ENCODE measurements around the gene LMO7.
A peak's percentile ranks its signal among the peaks of the same experiment; 100 is the strongest.

LMO7 gene

DNA sequence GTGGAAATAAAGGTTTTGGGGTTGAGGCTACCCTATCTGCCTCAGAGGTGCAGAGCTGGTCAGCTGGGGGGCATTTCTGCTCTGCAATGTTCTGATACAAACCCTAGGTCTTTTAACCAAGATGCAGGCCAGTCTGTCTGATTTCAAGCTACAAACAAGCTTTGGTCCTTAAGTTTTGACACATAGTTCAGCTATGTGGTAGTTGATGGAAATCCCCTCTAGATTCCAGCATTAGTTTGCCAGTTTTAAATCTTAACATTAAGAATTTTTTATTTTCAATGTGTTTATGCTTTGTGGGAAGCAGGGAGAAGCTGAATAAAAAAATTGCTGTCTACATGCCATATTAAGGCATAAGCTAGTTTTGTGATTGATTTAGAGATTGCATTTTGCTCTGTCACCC lies 225.7 kb downstream of the LMO7 start:
- no peak for DNase-seq

DNA sequence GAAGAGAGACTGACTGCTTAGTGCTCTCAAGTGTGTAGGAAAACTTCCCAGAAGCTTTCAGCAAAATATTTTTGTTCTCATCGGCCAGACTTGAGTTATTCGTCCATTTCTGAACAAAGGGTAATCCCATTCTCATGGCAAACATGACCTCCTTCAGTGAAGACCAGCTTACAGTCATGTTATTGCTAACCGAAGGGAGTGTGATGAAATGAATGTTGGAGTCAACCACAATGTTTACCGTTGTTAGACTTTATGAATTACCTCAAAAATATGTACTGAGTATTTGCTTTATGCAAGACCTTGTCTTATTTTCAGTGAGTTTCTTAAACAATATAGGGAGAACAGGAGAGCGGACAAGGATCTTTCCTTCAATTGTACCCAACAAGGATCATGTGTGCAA lies 228.6 kb downstream of the LMO7 start:
- DNase-seq: no peak

DNA sequence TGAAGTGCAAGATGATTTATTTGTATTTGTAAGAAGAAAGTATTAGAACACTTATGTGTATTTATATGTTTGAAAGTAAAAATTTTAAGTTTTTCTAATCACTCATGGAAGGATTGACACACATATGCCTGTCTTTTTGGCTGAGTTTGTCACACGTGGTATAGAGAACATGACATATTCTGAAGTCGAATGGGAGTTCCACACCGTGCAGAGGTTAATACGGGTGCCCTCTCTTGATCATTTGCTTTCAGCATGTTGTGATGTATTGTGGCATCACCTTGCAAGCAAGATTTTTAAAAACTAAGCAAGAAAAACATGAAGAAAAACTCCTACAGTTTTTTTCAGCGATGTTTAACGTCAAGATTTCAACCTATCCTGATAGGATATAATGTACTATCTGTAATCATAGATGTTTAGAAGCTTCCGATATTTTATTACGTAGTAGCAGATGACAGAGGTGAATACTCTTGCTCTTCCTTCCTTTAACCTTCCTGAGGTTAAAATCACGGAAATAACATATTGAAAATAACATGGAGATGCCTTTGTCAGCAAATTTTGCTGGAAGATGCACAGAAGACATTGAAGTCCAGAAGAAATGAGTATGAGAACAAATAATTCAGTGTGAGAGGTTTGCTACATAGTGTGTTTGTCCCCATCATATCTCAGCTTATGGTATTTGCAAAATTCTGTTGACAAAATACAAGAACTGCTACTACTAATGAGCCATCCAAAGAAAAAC lies 231.4 kb downstream of the LMO7 start:
- no peak for DNase-seq

DNA sequence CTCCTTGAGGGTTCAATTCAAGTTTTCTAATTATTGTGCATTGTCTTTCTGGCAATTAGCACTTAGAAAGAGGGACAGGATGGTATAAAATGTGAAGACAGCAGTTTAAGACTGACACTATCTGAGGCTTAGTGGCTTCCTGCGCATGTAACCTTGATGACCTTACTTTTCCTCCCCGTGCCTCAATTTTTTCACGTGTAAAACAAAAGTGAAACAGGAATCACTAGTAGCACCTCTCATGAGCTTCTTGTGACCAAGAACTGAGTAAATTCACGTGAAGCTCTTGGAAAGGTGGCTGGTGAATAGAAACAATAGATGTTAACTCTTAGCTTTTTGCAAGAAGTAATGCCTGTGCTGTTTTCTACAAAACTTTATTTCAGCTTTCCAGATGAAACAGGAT lies 233.9 kb downstream of the LMO7 start:
- DNase-seq: no peak

DNA sequence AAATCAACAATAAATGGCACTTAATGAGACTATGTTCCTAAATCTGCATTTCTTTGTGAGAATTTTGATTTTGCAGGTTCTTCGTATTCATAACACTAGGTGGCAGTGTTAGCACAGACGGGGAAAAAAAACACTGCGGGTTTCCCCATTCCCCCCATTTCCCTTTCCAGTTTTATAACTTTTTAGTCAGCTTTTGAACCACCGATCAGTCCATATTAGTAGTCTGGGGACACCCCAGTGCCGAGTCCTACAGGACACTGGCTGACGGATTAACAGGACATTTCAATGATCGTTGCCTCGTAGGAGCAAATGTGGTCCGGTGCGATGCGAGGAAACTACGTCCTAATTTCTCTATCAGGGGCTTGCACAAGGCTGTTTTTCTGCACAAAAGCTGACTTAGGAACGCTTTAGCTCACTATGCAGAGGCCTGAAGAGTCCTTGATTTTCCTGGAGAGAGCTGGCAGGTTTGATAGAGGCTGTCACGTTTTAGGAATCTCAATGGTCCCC lies 234.3 kb downstream of the LMO7 start:
- peak; percentile 30 to 34 for DNase-seq

DNA sequence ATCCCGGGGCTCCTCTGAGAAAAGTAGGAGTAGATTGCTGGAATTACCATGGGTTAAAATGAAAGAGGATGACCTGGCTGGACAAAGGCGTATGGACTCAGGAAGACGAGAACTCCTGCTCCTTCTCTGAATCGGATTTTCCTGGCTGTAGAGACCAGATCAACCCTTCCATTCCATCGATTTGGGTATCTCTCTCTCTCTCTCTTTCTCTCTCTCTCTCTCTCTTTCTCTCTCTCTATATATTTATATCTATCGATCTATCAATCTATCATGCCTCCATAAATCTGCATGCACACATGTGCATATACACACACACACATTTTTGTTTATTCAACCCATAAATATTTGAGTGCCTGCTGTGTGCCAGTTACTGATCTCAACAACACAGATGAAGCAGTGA lies 234.9 kb downstream of the LMO7 start:
- DNase-seq: peak in 1 of 2 experiments; percentile 15

DNA sequence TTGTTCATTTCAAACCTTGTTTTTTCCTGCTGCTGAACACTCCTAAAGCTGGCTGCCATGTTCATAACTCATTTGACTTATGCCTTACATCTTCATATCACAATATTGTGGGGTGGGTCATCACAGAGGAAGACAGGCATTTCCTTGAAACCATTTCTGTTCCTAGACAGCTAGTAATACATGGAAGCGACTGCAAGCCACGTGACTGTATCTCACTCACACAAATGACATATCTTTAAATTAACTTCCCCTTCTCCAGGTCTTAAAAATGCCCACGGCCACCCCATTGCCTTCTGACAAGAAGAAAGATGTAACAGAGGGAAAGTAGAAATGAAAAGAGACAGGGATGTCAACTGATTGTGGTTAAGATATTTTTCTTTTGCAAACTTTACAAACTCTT lies 236.8 kb downstream of the LMO7 start:
- no peak for DNase-seq

DNA sequence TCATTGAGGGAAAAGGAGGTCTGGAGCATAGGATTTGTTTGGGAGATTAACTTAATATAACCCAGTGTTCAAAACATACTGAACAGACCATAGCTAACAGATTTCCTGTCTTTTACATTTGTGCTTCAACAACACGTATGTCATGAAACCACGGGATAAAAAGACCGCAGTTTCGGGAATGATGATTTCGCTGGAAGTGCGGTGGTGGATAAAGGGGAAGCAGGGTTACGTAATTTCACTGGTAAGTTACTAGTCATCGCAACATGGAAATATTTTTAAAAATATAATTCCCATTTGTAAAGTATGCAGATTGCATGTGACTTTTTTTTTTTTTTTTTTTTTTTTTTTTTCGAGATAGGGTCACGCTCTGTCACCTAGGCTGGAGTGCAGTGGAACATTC lies 237.4 kb downstream of the LMO7 start:
- DNase-seq: no peak

DNA sequence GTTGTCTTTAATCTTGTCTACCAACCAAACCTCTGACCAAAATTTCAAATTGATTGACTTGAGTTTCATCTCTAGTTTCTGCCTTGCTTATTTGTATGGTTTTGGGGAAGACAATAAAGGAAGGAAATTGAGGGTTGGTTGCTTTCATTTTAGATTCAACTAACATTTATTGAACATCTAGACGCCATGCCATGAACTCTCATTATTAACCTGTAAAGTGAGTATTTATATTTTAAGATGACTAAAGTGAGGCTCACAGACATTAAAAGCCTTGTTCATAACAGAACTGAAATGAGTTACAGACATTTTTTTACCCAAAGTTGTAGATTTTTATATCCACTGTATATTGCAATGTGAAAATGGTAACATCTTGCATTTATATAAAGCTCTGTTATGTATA lies 239.3 kb downstream of the LMO7 start:
- DNase-seq: no peak

DNA sequence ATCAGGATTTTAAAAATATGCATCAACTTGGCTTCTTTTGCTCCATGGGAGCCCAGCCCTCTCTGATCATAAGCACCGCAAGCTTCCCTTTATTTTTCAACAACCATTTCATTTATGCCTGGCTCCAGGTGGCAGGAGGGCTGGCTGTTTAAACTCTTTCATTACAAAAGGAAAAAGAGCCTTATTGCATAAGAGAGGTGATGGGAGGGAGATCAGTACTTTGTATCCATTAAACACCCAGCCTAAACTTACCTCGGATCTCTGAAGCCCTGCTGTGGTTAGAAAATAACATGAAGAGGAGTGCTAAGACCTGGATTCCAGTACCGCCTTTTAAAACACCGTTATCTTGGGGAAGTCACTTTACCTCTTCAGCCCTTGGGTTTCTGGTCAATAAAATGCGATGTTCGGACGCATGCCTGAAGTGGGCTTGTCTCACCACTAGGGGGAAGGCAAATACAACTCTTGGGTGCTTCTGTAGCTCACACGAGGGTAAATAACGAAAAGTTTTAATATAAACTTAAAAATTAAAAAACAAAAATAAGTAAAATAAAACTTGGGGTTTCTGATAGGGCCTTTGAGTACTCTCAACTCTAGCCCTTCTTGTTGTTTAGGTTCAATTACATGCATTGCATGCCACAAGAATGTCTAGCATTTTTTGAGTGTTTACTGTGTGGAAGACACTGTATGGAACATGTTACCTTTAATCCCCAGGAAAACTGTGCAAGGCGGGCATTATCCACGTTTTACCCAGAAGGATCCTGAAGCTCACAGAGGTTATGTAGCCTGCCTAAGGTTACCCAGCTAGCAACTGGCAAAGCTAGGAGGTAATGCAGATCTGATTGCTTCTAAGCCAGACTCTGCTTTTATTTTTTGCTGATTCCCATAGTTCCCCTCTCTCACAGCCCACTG lies 240.3 kb downstream of the LMO7 start:
- DNase-seq: peak; percentile 37 to 75

DNA sequence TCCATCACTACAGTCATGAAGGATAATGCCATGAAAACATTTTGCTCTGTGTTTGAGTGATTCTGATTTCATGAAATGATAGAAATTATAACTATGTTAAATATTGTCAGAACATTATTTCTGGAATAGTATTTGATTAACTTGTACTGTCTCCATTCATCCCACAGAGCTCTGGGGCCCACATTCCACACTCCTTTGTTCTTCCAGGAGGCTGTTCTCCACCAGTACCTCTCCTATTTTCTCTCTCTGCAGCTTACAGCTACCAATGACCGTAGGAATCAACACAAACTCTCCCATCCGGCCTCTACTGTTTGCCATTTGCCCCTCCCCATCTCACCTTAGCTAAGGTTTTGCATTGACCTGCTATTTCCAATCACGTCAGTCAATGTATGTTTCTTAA lies 240.9 kb downstream of the LMO7 start:
- DNase-seq: no peak

DNA sequence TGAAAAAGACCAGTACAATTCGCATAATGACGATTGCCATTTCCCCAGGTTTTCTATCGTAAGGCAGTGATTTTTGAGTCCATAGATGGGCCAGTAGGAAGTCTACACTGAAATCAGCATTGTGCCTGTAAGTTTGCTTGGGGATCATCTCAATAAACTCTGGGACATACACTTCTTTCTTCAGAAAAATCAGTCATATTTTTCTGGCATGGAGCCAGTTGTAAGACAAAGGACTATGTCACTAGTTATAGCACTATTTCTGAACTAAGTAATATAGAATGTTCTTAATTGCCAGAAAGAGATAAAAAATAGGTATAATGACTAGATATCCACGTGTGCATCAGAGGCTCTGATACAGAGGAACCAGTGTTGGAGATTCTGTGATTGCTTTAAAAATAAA lies 243.5 kb downstream of the LMO7 start:
- DNase-seq: no peak

DNA sequence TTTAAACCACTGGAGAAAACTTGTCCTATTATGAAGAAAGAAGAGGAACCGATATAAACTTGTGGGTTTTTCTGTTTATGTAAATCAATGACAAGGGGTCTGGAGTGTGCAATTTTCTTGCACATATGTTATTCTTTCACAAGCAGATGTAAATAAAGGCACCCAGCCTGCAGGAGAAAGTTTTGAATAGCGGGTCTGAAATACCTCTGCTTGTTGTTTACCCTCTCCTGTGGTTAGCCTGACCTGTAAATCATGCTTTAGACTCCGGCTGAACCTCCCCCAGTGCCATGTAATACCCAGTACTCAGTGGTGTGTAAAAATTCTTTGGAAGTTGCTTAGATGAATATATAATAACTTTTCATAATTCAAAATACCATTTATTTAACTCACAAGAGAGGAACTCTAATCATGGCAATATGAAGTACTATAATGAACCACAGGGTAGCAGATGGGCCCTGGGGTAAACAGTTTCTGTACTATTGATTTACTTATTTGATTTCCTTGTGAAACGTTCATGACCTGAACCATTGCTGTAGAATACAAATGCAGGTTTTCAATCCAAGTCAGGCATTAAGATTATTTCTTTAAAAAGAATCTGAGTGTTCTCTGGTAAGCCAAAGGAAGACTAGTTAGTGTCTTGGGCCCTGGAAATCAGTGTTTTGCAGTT lies 245.1 kb downstream of the LMO7 start:
- no peak for DNase-seq

DNA sequence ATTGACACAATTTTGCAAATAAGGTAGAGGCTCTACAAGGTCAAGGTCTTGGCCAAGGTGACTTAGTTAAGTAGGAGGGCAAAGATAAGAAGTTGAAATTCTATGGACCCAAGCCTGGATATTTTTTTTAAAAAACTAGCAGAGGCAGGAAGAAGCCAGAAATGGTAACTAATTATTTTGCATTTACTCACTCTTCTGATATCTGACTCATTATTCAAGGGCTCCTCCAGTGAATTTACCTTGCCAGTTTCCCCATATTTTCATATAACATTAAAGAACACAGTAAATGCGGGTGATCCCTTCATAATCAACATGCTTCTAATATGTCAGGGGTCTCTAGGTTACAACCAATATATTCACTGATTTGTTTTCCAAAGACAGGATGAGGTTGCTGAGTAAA lies 246.1 kb downstream of the LMO7 start:
- no peak for DNase-seq

DNA sequence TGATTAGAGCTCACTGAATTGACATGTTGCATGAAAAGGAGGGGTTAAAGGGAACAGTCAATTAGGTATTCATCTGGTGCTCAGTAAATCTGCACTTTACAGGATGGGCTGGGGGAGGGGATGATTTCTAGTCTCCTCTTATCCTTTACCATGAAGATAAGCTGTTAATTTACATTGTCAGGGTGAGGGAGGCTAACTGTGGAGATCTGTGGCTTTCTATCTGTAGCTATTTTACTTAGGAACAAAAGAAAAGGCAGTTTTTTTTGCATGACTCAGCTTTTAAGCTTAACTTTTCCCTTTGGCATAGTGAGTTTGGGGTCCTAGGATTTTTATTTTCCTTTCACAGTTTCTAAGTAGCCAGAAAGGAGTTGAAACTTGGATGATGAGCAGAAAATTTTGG lies 253.3 kb downstream of the LMO7 start:
- no peak for DNase-seq

DNA sequence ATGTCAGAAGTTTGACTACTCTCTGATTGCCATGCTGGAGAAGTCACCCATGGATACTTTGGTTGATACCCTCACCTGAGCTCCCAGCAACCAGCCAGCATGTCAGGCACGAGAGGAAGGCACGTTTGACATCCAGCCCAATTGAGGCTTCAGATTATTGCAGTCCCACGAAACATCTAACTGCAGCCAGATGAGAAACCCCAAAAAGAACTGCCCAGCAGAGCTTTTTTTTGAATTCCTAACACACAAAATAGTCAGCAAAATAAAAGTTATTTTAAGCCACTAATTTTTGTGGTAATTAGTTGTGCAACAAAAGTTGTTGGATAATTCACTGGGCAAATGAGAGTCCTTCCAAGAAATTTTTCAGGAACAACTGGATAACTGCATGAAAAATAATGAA lies 259.0 kb downstream of the LMO7 start:
- no peak for DNase-seq

DNA sequence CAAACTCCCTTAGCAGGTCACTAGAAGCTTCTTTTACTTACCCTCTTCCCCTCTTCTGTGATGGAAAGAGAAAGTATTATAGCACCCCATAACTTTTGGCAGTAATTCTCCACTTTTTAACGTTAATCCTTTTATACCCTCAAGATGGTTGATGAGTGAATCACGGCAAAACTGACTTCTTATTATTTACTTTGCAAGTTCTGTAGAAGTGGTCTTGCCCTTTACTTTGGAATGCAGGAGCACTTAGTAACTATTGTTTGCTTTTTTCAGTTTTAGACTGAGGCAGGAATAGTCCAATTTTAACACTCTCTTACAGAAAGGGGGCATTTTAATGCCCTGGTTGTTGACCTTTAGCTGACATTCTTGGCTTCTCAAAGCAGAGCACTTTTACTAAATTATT lies 260.1 kb downstream of the LMO7 start:
- no peak for DNase-seq

DNA sequence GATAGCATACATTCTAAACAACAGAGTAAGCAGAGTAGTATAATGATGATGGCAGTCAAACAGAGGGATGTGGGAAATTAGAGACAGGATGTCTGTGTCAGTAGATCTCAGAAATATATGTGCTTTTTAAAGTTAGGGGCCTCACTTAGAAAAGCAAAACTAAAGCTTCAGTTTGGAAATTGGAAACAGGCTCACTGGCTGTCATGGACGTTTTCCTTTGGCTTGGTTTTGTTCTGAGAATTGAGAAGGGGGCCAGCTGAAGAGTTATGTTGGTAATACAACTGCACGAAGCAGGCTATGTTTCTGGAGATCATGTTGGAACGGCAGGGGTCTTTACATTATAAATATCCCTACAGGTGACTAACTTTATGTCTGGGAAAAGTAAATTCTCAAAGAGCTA lies 261.3 kb downstream of the LMO7 start:
- no peak for DNase-seq

DNA sequence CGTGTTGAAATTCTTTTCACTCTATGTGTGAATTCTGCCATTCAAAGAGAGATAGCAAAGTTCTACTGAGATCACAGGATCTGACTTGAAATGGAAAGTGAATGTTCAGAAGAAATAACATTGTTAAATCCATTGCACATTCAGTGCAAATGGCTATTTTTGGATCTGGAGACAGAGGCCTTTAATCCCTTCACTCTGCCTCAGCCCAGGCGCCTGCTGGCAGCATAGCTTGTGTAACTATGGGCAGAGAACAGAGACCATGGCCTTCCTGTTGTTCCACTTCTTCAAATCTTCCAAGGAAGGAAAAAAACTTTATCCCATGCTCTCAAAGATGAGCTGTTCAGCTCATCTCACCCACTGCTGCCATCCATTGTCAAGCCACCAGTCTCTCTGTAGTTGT lies 265.4 kb downstream of the LMO7 start:
- DNase-seq: no peak

DNA sequence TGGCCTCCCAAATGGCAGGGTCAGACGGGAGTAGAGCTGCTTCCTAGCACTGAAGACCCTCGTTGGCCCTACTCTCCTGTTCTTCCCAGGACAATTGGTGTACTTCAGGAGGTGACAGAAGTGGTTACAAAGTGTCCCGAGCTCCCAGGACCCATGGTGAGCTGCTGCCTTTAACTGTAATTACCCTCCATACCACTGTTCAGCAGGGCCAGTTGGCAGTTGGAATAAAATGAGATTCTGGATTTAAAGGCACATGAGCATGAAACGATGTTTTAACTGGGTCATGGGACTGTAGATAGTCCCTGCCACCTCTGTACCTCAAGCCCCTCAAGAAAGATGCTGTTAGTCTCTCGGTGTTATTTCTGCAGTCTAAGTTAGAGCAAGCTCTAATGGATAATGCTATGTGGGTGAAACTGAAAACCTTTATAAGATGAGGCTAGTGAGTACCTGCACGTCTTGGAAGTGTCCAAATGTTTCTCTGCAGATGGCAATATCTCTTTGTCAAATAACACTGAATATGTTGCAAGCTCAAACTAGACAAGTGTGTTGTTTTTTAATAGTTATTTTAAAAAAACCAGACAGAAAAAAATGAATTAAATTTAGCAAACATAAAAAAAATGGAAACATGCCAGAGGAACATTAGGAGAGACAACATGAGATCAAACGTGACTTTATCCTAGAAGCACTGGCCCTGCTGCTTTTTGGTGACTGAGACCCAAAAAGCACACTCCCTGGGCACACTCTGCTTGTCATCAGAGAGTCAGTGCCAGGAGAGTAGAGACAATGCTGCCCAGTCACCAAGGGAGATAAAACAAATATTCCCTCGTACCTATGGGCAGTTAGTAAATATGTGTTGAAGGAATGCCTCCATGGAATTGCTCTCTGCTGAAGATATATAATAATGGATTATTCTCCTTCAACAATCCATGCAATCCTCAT lies 266.3 kb downstream of the LMO7 start:
- peak in 1 of 2 experiments; percentile 1 for DNase-seq

DNA sequence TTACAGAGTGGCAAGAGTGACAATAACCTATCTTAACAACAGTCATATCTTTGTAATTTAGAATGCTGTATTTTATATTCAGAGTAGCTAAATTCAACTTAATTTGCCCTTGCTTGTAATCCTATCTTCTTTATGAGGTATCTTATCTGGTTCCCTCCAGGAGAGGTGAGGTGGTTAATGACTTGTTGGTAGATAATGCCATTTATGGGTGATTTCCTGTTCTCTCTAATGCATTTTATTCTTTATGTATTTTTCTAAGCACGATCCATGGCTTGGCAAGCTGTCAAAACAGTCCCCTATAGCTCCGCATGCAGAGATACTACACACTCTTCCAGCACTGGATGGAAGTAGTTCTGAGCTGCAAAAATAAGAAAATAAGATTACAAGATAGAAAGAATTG lies 267.9 kb downstream of the LMO7 start:
- DNase-seq: no peak

DNA sequence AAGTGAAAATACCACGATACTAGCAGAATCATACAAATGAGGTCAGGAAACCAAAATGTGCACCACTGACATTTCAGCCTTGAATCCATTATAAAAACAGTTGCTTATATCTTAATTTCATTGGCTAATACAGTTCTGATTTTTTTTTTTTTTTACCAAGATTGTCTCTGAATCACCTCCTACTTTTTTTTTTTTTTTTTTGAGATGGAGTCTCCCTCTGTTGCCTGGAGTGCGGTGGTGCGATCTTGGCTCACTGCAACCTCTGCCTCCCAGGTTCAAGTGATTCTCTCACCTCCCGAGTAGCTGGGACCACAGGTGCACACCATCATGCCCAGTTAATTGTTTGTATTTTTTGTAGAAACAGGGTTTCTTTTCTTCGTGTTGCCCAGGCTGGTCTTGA lies 270.2 kb downstream of the LMO7 start:
- DNase-seq: no peak

All from SHP77 (cell line).